Adipocyte (in vitro differentiated cells): ENCODE data around the gene KIAA1328.

Source experiments
- DNase-seq: peaks from one replicate; pipeline ENCODE4 v3.0.0-alpha.2; 2015; ENCODE audit warnings: low read depth
- H3K27me3 ChIP-seq: replicated peaks from 2 replicates; pipeline ENCODE4 v1.7.0; 2013; ENCODE audit warnings: mild to moderate bottlenecking, low read length, moderate library complexity; ENCODE audit not compliant: control insufficient read depth, insufficient read depth
- H3K36me3 ChIP-seq: 2 replicates; pipeline ENCODE4 v1.7.0; 2013; ENCODE audit warnings: low read length, mild to moderate bottlenecking, moderate library complexity; ENCODE audit not compliant: control insufficient read depth, insufficient read depth, severe bottlenecking
- H3K4me1 ChIP-seq: 2 replicates; pipeline ENCODE4 v1.7.0; 2013; ENCODE audit warnings: mild to moderate bottlenecking, low read length, moderate library complexity; ENCODE audit not compliant: control insufficient read depth, insufficient read depth
- H3K4me3 ChIP-seq: 2 replicates; pipeline ENCODE4 v1.7.0; 2013; ENCODE audit warnings: mild to moderate bottlenecking, low read length, moderate library complexity
- H3K9ac ChIP-seq: 2 replicates; pipeline ENCODE4 v1.7.0; 2013; ENCODE audit warnings: mild to moderate bottlenecking, low read length, moderate library complexity
- H3K9me3 ChIP-seq: 2 replicates; pipeline ENCODE4 v1.7.0; 2013; ENCODE audit warnings: mild to moderate bottlenecking, low read length, moderate library complexity; ENCODE audit not compliant: control insufficient read depth

The KIAA1328 gene

GRCh38 chr18:36950960-36951359 lies 122.0 kb downstream of the KIAA1328 start:
- no peak overlapping the region for H3K4me3 ChIP-seq
- H3K36me3 ChIP-seq, result no peaks in the 10 kb centered on the region
- no peaks in the 10 kb centered on the region for H3K9me3 ChIP-seq
- H3K9ac ChIP-seq, result no peak overlapping the region
- H3K27me3 ChIP-seq, result no peaks in the 10 kb centered on the region
- H3K4me1 ChIP-seq, result no peaks in the 10 kb centered on the region
- DNase-seq, result no peak

- Histone ChIP-seq H3K9me3 (no peaks in the 10 kb centered on the region), H3K4me1 (no peaks in the 10 kb centered on the region), H3K4me3 (no peak overlapping the region), H3K36me3 (no peaks in the 10 kb centered on the region), H3K27me3 (no peaks in the 10 kb centered on the region), H3K9ac (no peak overlapping the region)
- no peak for DNase-seq
Measured at GRCh38 chr18:36953047-36953446, 124.1 kb downstream of the KIAA1328 start.

- H3K27me3 ChIP-seq, result no peaks in the 10 kb centered on the region
- no peak for DNase-seq
- no peaks in the 10 kb centered on the region for H3K9me3 ChIP-seq
- H3K9ac ChIP-seq, result no peak overlapping the region
- no peak overlapping the region for H3K4me3 ChIP-seq
- peaks cover 9% of the 10 kb centered on the region for H3K36me3 ChIP-seq
- no peaks in the 10 kb centered on the region for H3K4me1 ChIP-seq
Measured at GRCh38 chr18:36960038-36960437, 131.1 kb downstream of the KIAA1328 start.

DNA sequence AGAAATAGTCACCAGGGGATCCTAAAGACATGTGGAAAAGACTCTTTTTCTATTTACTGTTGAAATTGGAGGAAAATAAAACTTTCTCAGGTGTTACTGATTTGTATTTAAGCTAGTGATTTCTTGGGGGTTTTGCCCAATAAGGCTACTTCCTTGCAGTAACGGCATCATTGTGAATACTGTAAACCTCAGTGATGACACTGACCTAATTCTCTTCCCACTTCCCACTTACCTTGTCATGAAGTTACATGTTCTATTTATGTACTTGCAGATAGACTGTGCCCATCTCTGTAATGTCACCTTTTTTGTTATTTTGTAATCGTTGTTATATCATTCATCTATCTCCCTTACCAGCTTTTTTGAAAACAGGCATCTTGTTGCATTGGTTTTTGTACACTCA lies 134.5 kb downstream of the KIAA1328 start:
- peaks cover 9% of the 10 kb centered on the region for H3K36me3 ChIP-seq
- no peak for DNase-seq
- no peak overlapping the region for H3K9ac ChIP-seq
- H3K27me3 ChIP-seq, result no peaks in the 10 kb centered on the region
- no peak overlapping the region for H3K4me3 ChIP-seq
- H3K9me3 ChIP-seq, result peaks cover 5% of the 10 kb centered on the region
- no peaks in the 10 kb centered on the region for H3K4me1 ChIP-seq

- Histone ChIP-seq H3K4me3 (no peak overlapping the region), H3K4me1 (no peaks in the 10 kb centered on the region), H3K27me3 (no peaks in the 10 kb centered on the region), H3K9me3 (no peaks in the 10 kb centered on the region), H3K9ac (no peak overlapping the region), H3K36me3 (no peaks in the 10 kb centered on the region)
- DNase-seq, result no peak
Measured at GRCh38 chr18:36974686-36975085, 145.8 kb downstream of the KIAA1328 start.

GRCh38 chr18:36977121-36977520 lies 148.2 kb downstream of the KIAA1328 start:
- H3K4me3 ChIP-seq, result no peak overlapping the region
- H3K27me3 ChIP-seq, result no peaks in the 10 kb centered on the region
- H3K4me1 ChIP-seq, result no peaks in the 10 kb centered on the region
- H3K9me3 ChIP-seq, result no peaks in the 10 kb centered on the region
- no peak overlapping the region for H3K9ac ChIP-seq
- no peak for DNase-seq
- no peaks in the 10 kb centered on the region for H3K36me3 ChIP-seq

- Histone ChIP-seq H3K9me3 (no peaks in the 10 kb centered on the region), H3K36me3 (no peaks in the 10 kb centered on the region), H3K4me1 (no peaks in the 10 kb centered on the region), H3K4me3 (no peak overlapping the region), H3K9ac (no peak overlapping the region), H3K27me3 (no peaks in the 10 kb centered on the region)
- peak; percentile 64 for DNase-seq
Measured at GRCh38 chr18:36993068-36993467, 164.1 kb downstream of the KIAA1328 start.

- H3K36me3 ChIP-seq, result no peaks in the 10 kb centered on the region
- no peaks in the 10 kb centered on the region for H3K27me3 ChIP-seq
- no peaks in the 10 kb centered on the region for H3K9me3 ChIP-seq
- H3K9ac ChIP-seq, result no peak overlapping the region
- no peak for DNase-seq
- H3K4me1 ChIP-seq, result no peaks in the 10 kb centered on the region
- H3K4me3 ChIP-seq, result no peak overlapping the region
Measured at GRCh38 chr18:37006742-37007141, 177.8 kb downstream of the KIAA1328 start.

- no peaks in the 10 kb centered on the region for H3K4me1 ChIP-seq
- H3K27me3 ChIP-seq, result no peaks in the 10 kb centered on the region
- no peak for DNase-seq
- H3K36me3 ChIP-seq, result no peaks in the 10 kb centered on the region
- no peak overlapping the region for H3K9ac ChIP-seq
- no peak overlapping the region for H3K4me3 ChIP-seq
- H3K9me3 ChIP-seq, result peaks cover 15% of the 10 kb centered on the region
Measured at GRCh38 chr18:37012452-37012851, 183.5 kb downstream of the KIAA1328 start.

DNA sequence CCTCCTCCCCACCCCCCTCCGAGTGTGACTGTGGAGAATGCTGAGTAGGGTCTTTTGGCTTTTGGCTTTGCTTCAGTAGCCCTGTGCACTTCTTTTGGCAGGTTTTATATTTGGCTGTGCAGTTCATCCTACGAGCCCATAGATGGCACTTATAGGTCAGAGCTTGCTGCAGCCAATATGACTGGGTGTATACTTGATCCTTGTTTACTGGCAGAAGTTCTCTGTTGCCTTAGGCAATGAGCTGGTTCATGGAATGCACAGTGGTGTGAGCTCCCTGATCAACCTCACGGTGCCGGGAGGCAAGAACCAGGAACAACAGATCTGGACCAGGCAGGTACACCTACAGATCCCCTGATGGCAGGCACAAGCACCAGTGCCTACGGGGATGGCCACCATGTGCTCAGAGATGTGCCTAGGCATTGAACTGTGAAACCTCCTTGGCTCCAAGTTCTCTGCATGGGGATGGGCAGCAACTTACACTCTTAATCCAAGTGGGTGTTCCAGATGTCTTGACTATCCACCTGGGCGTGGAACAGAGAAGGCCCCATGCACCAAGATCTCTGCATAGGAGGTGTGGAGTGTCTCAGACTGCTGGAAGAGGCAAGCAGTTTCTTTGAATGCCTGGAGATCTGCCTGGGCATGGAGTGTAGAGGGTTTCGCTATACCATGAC lies 190.4 kb downstream of the KIAA1328 start:
- H3K4me1 ChIP-seq, result no peaks in the 10 kb centered on the region
- no peak overlapping the region for H3K4me3 ChIP-seq
- no peaks in the 10 kb centered on the region for H3K36me3 ChIP-seq
- H3K9me3 ChIP-seq, result peaks cover 25% of the 10 kb centered on the region
- no peaks in the 10 kb centered on the region for H3K27me3 ChIP-seq
- DNase-seq, result no peak
- no peak overlapping the region for H3K9ac ChIP-seq

GRCh38 chr18:37033419-37033818 lies 204.5 kb downstream of the KIAA1328 start:
- no peak overlapping the region for H3K9ac ChIP-seq
- H3K36me3 ChIP-seq, result no peaks in the 10 kb centered on the region
- H3K4me3 ChIP-seq, result no peak overlapping the region
- no peak for DNase-seq
- no peaks in the 10 kb centered on the region for H3K4me1 ChIP-seq
- peaks cover under 1% of the 10 kb centered on the region for H3K9me3 ChIP-seq
- no peaks in the 10 kb centered on the region for H3K27me3 ChIP-seq

- no peak for DNase-seq
- H3K4me1 ChIP-seq, result no peaks in the 10 kb centered on the region
- no peak overlapping the region for H3K9ac ChIP-seq
- H3K4me3 ChIP-seq, result peak overlapping the region; percentile 18
- H3K36me3 ChIP-seq, result no peaks in the 10 kb centered on the region
- H3K27me3 ChIP-seq, result no peaks in the 10 kb centered on the region
- peaks cover 24% of the 10 kb centered on the region for H3K9me3 ChIP-seq
Measured at GRCh38 chr18:37042381-37042780, 213.5 kb downstream of the KIAA1328 start.
